Natural killer cell (primary cell): ENCODE results near the gene EME1. TPM values are rescaled to one million over a fixed set of nuclear protein-coding genes. Genes with fewer than 3 reads are reported as not detected.

ENCODE experiments used
- ATAC-seq, 3 donors: fragments of 150-1000 bp in 2 of 3; fragments of 200-7000 bp in 1 of 3; cut with Tn5 transposase; 1 replicate in 1 of 3; 2 replicates in 2 of 3; pipeline ENCODE4 v1.10.0; 2021; ENCODE audit warnings: mild to moderate bottlenecking in 2 of 3, moderate library complexity in 2 of 3
- DNase-seq, 2 donors: peaks; one replicate each; pipeline versions ENCODE4 v3.0.0 to v3.0.0-alpha.2; 2013 to 2021; ENCODE audit warnings: mixed read lengths in 1 of 2
- H3K27ac ChIP-seq: one replicate; pipeline ENCODE4 v1.5.1; 2013; ENCODE audit warnings: mild to moderate bottlenecking, low read length
- H3K27me3 ChIP-seq: one replicate; pipeline ENCODE4 v1.6.1; 2013; ENCODE audit warnings: low read length; ENCODE audit not compliant: control insufficient read depth, insufficient read depth
- H3K36me3 ChIP-seq: one replicate; pipeline ENCODE4 v1.6.1; 2013; ENCODE audit warnings: low read length; ENCODE audit not compliant: control insufficient read depth, insufficient read depth
- H3K4me1 ChIP-seq: one replicate; pipeline ENCODE4 v1.6.1; 2013; ENCODE audit warnings: low read length; ENCODE audit not compliant: control insufficient read depth, insufficient read depth
- H3K4me3 ChIP-seq: one replicate; pipeline ENCODE4 v1.5.1; 2013; ENCODE audit warnings: low read length
- H3K9me3 ChIP-seq: one replicate; pipeline ENCODE4 v1.6.1; 2013; ENCODE audit warnings: low read length; ENCODE audit not compliant: control insufficient read depth, insufficient read depth
- H3K27ac Mint-ChIP-seq, 2 donors: one replicate each; pipeline ENCODE4 v1.8.0; 2022; ENCODE audit warnings: mild to moderate bottlenecking in 2 of 2, mixed read lengths in 2 of 2, moderate library complexity in 1 of 2
- H3K27me3 Mint-ChIP-seq, 2 donors: one replicate each; pipeline ENCODE4 v1.8.0; 2022; ENCODE audit warnings: low read depth in 2 of 2, mixed read lengths in 2 of 2
- H3K36me3 Mint-ChIP-seq: one replicate; pipeline ENCODE4 v1.8.0; 2022; ENCODE audit warnings: mixed read lengths
- H3K4me1 Mint-ChIP-seq, 2 donors: one replicate each; pipeline ENCODE4 v1.8.0; 2022; ENCODE audit warnings: mixed read lengths in 2 of 2
- H3K4me3 Mint-ChIP-seq: one replicate; pipeline ENCODE4 v1.8.0; 2022; ENCODE audit warnings: mild to moderate bottlenecking, moderate library complexity, mixed read lengths
- H3K9me3 Mint-ChIP-seq, 2 donors: one replicate each; pipeline ENCODE4 v1.8.0; 2022; ENCODE audit warnings: mixed read lengths in 2 of 2
- WGBS: methylation state at CpG from one replicate; pipeline ENCODE4 v1.1.7; 2013; ENCODE audit warnings: missing lambda C conversion rate; ENCODE audit not compliant: insufficient coverage; 5-methylcytosine and 5-hydroxymethylcytosine counted together
- intact Hi-C: fragments of 100-400 bp; cut with micrococcal nuclease; formaldehyde crosslinking; loops from one replicate; pipeline ENCODE4 v1.14.2; 2022
- total RNA-seq, 4 donors: library from RNA; stranded (reverse); fragments of 120-200 nt in 1 of 4; gene quantifications; one replicate each; pipeline versions ENCODE4 v1.2.3 to v1.2.4, GENCODE V29; 2013 to 2022
- TF ChIP-seq, protein P1 (sequence below): fragments of 200-600 bp; IDR thresholded peaks from one replicate; pipeline ENCODE4 v1.8.0; 2022; ENCODE audit warnings: antibody characterized with exemption

Gene EME1
- total RNA-seq, 3 donors from 2014 or later (not counting 1 experiment from before 2014, with no cell fraction given), result 2.4 to 3.2 (median 2.9) TPM

DNA sequence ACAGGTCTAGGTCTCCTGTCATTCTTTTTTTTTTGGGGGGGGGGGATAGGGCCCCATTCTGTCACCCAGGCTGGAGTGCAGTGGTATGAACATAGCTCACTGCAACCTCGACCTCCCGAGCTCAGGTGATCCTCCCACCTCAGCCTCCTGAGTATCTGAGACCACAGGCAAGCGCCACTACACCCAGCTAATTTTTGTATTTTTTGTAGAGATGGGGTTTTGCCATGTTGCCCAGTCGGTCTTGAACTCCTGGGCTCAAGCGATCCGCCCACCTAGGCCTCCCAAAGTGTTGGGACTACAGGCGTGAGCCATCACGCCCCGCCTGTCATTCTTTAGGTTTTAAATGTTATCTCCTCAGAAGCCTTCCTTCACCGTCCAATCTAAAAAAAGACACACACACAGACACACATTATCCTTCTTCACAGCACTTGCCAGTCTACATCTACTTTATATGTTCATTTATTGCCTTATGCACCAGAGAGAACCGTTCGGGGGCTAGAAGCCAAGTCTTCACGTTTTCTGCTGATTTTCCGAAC, 739 bp upstream of the EME1 start:
- DNase-seq, result no peak
- no peaks in the 10 kb centered on the region for H3K27me3 ChIP-seq
- H3K4me1 ChIP-seq, result peaks cover 15% of the 10 kb centered on the region
- no peaks in the 10 kb centered on the region for H3K27me3 Mint-ChIP-seq
- WGBS, result 16% methylated on average over 11 of the region's 14 CpGs
- H3K4me3 Mint-ChIP-seq, result peak overlapping the region; percentile 100
- H3K4me1 Mint-ChIP-seq, result peaks cover 23 to 25% of the 10 kb centered on the region in 2 donors
- peak overlapping the region; percentile 100 for H3K27ac Mint-ChIP-seq
- TF ChIP-seq, protein P1, sequence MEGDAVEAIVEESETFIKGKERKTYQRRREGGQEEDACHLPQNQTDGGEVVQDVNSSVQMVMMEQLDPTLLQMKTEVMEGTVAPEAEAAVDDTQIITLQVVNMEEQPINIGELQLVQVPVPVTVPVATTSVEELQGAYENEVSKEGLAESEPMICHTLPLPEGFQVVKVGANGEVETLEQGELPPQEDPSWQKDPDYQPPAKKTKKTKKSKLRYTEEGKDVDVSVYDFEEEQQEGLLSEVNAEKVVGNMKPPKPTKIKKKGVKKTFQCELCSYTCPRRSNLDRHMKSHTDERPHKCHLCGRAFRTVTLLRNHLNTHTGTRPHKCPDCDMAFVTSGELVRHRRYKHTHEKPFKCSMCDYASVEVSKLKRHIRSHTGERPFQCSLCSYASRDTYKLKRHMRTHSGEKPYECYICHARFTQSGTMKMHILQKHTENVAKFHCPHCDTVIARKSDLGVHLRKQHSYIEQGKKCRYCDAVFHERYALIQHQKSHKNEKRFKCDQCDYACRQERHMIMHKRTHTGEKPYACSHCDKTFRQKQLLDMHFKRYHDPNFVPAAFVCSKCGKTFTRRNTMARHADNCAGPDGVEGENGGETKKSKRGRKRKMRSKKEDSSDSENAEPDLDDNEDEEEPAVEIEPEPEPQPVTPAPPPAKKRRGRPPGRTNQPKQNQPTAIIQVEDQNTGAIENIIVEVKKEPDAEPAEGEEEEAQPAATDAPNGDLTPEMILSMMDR, result no peak
- peak overlapping the region; percentile 88 for H3K27ac ChIP-seq
- H3K9me3 ChIP-seq, result no peaks in the 10 kb centered on the region
- H3K9me3 Mint-ChIP-seq, result no peaks in the 10 kb centered on the region
- intact Hi-C loops, result no loop called here
- H3K36me3 Mint-ChIP-seq, result peaks cover 9% of the 10 kb centered on the region
- peak overlapping the region; percentile 91 for H3K4me3 ChIP-seq
- ATAC-seq, result peak in 1 of 3 donors; percentile 17
- peaks cover 31% of the 10 kb centered on the region for H3K36me3 ChIP-seq

DNA sequence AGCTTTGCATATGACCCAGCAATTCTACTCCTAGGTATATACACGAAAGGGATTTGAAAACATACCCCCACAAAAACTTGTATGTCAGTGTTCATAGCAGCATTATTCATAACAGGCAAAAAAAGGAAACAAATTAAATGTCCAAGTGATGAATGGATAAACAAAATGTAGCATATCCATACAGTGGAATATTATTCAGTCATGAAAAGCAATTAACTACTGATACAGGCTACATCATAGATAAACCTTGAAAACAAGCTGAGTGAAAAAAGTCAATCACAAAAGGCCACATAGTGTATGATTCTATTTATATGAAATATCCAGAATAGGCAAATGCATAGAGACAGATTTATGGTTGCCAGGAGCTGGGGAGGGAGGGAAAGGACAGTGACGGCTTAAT, 676 bp downstream of the EME1 start:
- ATAC-seq (no peak), DNase-seq (no peak)
- Mint-ChIP-seq H3K4me3 (peak overlapping the region; percentile 100), H3K36me3 (no peaks in the 10 kb centered on the region), H3K9me3 (no peaks in the 10 kb centered on the region), H3K4me1 (peaks cover 23 to 25% of the 10 kb centered on the region in 2 donors), H3K27ac (peak overlapping the region; percentile 100), H3K27me3 (no peaks in the 10 kb centered on the region)
- TF ChIP-seq, protein P1, result no peak
- H3K27ac ChIP-seq, result no peak overlapping the region
- intact Hi-C loops, result no loop called here
- H3K4me1 ChIP-seq, result peaks cover 15% of the 10 kb centered on the region
- H3K36me3 ChIP-seq, result peaks cover 18% of the 10 kb centered on the region
- H3K9me3 ChIP-seq, result no peaks in the 10 kb centered on the region
- no peak overlapping the region for H3K4me3 ChIP-seq
- WGBS, result 100% methylated on average over 1 of the region's 2 CpGs
- no peaks in the 10 kb centered on the region for H3K27me3 ChIP-seq

DNA sequence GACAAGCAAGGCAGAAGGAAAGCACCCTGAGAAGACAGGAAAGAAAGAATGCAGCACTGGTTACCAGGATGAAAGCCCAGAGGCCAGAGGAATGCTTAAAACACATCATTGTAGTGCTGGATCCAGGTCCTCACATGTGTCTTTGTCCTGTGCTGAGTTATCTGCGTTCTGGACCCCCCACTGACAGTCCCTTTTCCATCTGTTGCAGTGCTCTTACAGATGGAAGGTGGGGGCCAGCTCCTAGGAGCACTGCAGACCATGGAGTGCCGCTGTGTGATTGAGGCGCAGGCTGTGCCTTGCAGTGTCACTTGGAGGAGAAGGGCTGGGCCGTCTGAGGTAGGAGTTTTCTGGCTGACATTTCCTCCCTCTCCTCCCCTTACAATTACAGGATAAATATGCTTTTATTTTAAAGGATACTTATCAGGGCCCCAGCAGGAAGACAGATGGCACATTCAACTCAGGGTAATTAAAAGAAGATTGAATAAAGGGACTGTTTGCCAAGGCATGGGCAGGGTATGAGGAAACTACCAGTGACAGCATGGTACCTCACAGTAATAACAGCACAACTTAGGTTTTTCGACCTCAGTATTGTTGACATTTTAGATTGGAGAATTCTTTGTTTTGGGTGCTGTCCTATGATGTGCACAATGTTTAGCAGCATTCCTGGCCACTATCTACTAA, 3.0 kb downstream of the EME1 start:
- no peak overlapping the region for H3K27ac Mint-ChIP-seq
- TF ChIP-seq, protein P1, result no peak
- no peak overlapping the region for H3K4me3 Mint-ChIP-seq
- no peaks in the 10 kb centered on the region for H3K9me3 Mint-ChIP-seq
- H3K27me3 Mint-ChIP-seq, result no peaks in the 10 kb centered on the region
- intact Hi-C loops, result no loop called here
- ATAC-seq (no peak), DNase-seq (no peak)
- H3K36me3 Mint-ChIP-seq, result no peaks in the 10 kb centered on the region
- peaks cover 9% of the 10 kb centered on the region for H3K36me3 ChIP-seq
- no peaks in the 10 kb centered on the region for H3K9me3 ChIP-seq
- no peaks in the 10 kb centered on the region for H3K27me3 ChIP-seq
- peaks cover 23 to 25% of the 10 kb centered on the region in 2 donors for H3K4me1 Mint-ChIP-seq
- no peak overlapping the region for H3K27ac ChIP-seq
- WGBS, result 100% methylated on average over 1 of the region's 5 CpGs
- no peak overlapping the region for H3K4me3 ChIP-seq
- peaks cover 15% of the 10 kb centered on the region for H3K4me1 ChIP-seq
